GM21526 (cell line): Measurements from ENCODE around the gene CARD11.

Experiments used
- ATAC-seq: cut with Tn5 transposase; IDR thresholded peaks from one replicate; pipeline ENCODE4 v1.9.1; 2021; ENCODE audit warnings: moderate library complexity; ENCODE audit not compliant: unreplicated experiment, low FRiP score

Gene CARD11

GRCh38 chr7:2952316-2952715, 91.4 kb downstream of the CARD11 start:
- no peak for ATAC-seq

- ATAC-seq, result no peak
Observed at GRCh38 chr7:2950578-2950977, 93.1 kb downstream of the CARD11 start.

GRCh38 chr7:2948749-2949148, 94.9 kb downstream of the CARD11 start:
- no peak for ATAC-seq

- ATAC-seq, result no peak
Observed at GRCh38 chr7:2947058-2947780, 96.4 kb downstream of the CARD11 start.

- ATAC-seq, result no peak
Observed at GRCh38 chr7:2945171-2945570, 98.5 kb downstream of the CARD11 start.

GRCh38 chr7:2944739-2945138, 98.9 kb downstream of the CARD11 start:
- no peak for ATAC-seq

GRCh38 chr7:2943851-2944601, 99.6 kb downstream of the CARD11 start:
- no peak for ATAC-seq

GRCh38 chr7:2941216-2941859, 102.3 kb downstream of the CARD11 start:
- no peak for ATAC-seq

GRCh38 chr7:2940466-2940865, 103.2 kb downstream of the CARD11 start:
- ATAC-seq, result no peak

- no peak for ATAC-seq
Observed at GRCh38 chr7:2939193-2939885, 104.3 kb downstream of the CARD11 start.

GRCh38 chr7:2938514-2939192, 105.0 kb downstream of the CARD11 start:
- ATAC-seq, result no peak

- no peak for ATAC-seq
Observed at GRCh38 chr7:2937701-2938513, 105.8 kb downstream of the CARD11 start.

- ATAC-seq, result no peak
Observed at GRCh38 chr7:2936891-2937580, 106.6 kb downstream of the CARD11 start.

GRCh38 chr7:2936301-2936700, 107.4 kb downstream of the CARD11 start:
- no peak for ATAC-seq

GRCh38 chr7:2934984-2935740, 108.5 kb downstream of the CARD11 start:
- ATAC-seq, result no peak

GRCh38 chr7:2934211-2934731, 109.4 kb downstream of the CARD11 start:
- no peak for ATAC-seq

GRCh38 chr7:2932402-2933251, 111.0 kb downstream of the CARD11 start:
- ATAC-seq, result no peak
